OCI-LY3 (cell line): ENCODE results near the gene CCDC63.

Source experiments
- EZH2phosphoT487 ChIP-seq: fragments of 200-600 bp; shearing (Covaris generic); IDR thresholded peaks from 2 replicates; pipeline ENCODE4 v1.6.1; 2018; ENCODE audit warnings: antibody characterized with exemption, mixed run types, low read depth
- TF ChIP-seq, protein P1 (sequence below): fragments of 200-600, 300-600 bp; sonication (generic); IDR thresholded peaks from 2 replicates; pipeline ENCODE4 v1.5.1; 2014; ENCODE audit warnings: antibody characterized with exemption, low read length, low read depth

DNA sequence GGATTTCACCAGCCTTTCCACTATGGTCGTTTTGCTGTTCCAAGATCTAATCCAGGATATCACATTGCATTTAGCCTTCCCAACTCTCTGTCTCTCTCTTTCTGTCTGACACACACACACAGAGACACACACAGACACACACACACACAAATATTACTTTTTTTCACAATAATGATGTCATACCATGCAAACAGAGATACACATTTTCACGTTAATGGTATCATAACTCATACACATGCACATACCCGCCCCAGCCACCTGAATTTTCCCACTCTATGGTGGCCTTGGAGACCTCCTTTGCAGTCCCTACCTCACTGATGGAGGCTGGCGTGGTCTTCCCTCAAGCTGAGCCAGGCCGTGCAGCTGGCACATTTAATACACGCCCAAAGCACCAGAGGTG is 80.8 kb downstream of the CCDC63 start:
- TF ChIP-seq, protein P1, sequence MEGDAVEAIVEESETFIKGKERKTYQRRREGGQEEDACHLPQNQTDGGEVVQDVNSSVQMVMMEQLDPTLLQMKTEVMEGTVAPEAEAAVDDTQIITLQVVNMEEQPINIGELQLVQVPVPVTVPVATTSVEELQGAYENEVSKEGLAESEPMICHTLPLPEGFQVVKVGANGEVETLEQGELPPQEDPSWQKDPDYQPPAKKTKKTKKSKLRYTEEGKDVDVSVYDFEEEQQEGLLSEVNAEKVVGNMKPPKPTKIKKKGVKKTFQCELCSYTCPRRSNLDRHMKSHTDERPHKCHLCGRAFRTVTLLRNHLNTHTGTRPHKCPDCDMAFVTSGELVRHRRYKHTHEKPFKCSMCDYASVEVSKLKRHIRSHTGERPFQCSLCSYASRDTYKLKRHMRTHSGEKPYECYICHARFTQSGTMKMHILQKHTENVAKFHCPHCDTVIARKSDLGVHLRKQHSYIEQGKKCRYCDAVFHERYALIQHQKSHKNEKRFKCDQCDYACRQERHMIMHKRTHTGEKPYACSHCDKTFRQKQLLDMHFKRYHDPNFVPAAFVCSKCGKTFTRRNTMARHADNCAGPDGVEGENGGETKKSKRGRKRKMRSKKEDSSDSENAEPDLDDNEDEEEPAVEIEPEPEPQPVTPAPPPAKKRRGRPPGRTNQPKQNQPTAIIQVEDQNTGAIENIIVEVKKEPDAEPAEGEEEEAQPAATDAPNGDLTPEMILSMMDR, result no peak
- TF ChIP-seq EZH2phosphoT487, result no peak
